C4-2B (cell line): Measurements from ENCODE around the gene CILP.

ENCODE experiments used
- H3K27ac ChIP-seq: fragments of 450-650 bp; 2 replicates; pipeline ENCODE4 v1.5.1; 2017
- ZFX ChIP-seq: fragments of 450-650 bp; IDR thresholded peaks from 2 replicates; pipeline ENCODE4 v1.6.1; 2017
- TF ChIP-seq, protein P1 (sequence below): fragments of 450-650 bp; conservative IDR thresholded peaks from 2 replicates; pipeline ENCODE4 v1.5.1; 2017; ENCODE audit warnings: mild to moderate bottlenecking

The CILP gene

DNA sequence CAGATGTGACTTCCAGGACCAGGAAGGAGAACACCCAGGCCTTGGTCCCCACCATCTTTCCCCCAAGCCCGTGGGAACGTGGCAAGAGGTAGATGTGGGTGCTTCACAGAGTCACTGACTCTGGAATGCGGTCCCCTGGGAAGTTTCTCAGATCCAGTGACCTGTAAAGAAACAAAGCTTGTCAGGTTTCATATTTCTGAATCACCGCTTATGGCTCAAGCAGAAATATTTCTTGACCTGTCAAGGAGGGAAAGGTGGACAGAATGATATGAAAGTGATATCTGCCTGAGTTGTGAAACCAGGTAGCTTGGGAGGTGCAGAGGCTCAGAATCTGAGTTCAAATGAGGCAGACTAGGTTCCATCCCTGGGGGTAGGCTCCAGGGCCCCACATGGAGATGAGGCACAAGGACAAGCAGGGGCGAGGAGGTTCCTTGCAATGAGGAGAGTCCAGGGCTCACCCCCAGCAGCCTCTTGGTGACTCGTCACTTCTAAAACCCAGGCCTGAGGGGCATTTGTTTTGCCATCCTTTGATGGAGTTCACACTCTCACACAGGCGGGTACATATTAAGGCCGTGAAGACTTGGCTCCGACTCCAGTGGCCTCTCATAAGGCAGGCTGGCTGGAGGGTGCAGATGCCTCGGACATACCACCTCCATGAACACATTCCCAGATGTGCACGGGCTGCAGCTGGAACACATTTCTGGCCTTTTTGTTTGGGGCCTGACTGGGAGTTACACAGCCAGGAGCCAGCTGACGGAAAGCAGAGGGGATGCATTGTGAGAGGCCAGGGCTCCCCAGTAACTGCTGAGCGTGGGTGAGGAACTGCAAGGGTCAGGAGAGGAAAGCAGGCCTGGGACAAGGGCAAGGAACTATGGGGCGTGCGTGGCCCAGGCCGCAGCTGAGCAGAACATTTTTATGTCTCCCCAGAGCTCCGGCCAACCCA lies 1.3 kb downstream of the CILP start:
- TF ChIP-seq, protein P1, sequence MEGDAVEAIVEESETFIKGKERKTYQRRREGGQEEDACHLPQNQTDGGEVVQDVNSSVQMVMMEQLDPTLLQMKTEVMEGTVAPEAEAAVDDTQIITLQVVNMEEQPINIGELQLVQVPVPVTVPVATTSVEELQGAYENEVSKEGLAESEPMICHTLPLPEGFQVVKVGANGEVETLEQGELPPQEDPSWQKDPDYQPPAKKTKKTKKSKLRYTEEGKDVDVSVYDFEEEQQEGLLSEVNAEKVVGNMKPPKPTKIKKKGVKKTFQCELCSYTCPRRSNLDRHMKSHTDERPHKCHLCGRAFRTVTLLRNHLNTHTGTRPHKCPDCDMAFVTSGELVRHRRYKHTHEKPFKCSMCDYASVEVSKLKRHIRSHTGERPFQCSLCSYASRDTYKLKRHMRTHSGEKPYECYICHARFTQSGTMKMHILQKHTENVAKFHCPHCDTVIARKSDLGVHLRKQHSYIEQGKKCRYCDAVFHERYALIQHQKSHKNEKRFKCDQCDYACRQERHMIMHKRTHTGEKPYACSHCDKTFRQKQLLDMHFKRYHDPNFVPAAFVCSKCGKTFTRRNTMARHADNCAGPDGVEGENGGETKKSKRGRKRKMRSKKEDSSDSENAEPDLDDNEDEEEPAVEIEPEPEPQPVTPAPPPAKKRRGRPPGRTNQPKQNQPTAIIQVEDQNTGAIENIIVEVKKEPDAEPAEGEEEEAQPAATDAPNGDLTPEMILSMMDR: no peak
- no peak for TF ChIP-seq ZFX
- no peak overlapping the region for H3K27ac ChIP-seq

DNA sequence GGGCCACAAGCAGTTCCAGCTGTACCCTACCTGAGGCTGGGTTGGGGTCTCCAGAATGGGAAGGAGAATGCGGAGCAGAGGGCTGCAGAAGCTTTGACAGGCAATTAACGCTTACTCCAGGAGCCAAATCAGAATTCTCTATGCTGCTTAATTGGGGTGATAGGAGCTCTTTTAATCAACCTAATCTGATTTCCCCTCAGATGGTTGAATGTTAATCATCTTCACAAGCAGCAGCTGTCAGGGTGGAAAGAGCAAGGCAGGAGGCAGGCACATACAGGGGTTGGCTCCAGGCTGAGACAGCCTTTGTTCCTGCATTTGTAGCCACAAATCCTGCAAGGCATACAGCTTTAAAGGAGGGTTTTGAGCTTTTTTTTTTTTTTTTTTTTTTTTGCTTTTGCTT lies 2.6 kb downstream of the CILP start:
- TF ChIP-seq, protein P1: no peak
- TF ChIP-seq ZFX: no peak
- no peak overlapping the region for H3K27ac ChIP-seq

DNA sequence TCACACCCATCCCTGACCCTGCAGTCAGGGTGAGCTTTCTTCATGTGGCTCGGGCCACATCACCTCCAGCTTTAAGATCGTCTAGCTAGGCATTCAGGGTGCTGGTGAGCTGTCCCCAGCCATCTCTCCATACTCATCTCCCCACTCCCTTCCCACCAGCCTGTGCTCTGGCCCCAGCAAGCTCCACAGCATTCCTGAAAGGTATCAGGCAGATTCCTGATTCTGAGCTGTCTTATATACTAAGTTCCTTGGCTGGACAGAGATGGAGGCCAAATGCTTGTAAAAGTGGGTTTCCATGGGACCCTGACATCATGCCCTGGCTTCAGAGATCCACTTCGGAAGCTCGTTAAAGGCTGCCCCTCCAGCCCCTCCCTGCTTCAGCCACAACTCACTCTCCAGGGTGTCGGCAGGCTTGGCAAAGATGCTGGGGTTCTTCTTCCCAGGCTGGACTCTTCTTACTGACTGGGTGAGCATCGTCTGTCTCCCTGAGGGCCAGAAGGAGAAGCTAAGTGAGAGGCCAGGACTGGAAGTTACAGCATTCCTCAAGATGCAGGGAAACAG lies 3.9 kb downstream of the CILP start:
- no peak overlapping the region for H3K27ac ChIP-seq
- TF ChIP-seq, protein P1: no peak
- no peak for TF ChIP-seq ZFX

DNA sequence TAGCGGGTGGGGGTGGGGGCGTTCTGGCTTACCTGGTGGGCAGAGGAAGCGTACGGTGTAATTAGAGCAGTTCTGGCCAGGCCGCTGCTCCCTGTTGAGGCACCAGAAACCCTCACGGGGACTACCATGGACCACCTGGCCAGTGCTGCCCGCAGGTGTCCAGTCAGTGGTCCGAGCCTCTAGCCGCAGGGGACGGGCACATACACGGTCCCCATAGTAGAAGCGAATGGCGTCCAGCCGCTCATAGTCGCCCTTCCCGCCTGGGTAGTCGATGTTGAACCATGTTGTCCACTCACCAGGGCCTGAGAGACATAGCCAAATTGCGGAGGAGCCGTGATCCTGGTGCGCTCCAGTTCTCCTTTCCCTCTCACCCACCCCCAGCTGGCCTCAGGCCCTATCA lies 4.5 kb downstream of the CILP start:
- no peak overlapping the region for H3K27ac ChIP-seq
- TF ChIP-seq ZFX: no peak
- TF ChIP-seq, protein P1: no peak

DNA sequence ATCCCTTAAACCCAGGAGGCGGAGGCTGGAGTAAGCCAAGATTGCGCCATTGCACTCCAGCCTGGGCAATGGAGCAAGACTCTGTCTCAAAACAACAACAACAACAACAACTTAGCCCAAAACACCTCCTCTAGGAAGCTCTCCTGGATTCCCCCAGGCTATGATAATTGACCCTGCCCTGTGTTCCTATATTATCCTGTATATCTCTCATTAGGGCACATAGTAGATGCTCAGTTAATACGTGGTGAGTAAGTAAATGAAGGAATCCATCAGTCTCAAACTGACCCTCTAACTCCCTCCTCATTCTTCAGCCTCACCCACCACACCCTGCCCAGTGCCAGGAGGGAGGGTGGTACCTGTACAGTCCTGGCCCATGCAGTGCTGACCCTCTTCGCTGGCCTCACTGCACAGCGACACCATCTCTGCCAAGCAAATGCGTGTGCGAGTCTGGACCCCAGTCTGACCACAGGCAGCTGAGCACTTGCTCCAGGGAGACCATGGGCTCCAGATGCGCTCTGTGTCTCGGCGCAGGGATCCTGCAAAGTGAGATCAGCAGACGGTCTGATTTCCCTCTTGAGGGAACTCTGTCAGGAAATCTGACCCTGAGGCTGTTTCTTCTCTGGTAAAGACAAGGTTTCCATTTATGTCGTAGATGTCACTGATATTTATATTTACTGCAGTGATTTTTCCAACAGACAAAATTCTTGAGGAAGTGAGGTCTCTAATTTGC lies 6.2 kb downstream of the CILP start:
- H3K27ac ChIP-seq: no peak overlapping the region
- TF ChIP-seq, protein P1: no peak
- TF ChIP-seq ZFX: no peak

DNA sequence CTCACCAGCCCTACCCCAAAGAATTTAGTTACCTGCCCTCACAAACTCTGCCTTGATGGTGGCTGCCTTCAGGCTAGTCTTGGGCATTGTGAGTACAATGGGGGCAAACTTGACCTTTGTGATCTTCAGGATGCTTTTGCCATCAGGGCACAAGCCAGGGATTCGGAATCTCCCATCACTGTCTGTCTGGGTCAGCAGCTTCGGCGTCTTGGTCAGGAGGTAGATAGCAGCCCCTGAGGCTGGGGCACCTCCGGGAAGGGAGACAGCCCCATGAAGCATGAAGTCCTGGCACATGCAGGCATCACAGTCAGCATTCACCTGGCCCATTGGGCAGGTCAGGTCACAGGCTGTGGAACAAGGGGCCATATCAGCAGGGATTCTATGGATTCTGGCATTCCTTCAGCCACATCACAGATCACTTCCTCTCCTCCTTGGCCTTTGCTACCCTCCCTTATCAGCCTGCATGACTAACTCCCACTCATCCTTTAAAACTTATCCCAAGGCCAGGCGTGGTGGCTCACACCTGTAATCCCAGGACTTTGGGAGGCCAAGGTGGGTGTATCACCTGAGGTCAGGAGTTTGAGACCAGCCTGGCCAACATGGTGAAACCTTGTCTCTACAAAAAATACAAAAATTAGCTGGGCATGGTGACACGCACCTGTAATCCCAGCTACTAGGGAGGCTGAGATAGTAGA lies 6.9 kb downstream of the CILP start:
- TF ChIP-seq ZFX: no peak
- TF ChIP-seq, protein P1: no peak
- no peak overlapping the region for H3K27ac ChIP-seq
